ENCODE results near the gene LRMDA. TPM values are rescaled to one million over a fixed set of nuclear protein-coding genes. Genes with fewer than 3 reads are reported as not detected.

LRMDA gene
- total RNA-seq, 1 experiment from 2014 or later = 4.8 TPM

GRCh38 chr10:75417522-75417927 lies 13.9 kb upstream of the LRMDA start:
- no peak for TF ChIP-seq JUND (IDR thresholded peaks at IDR 0.05)
- TF ChIP-seq TCF7L2 (IDR thresholded peaks at IDR 0.05; ENCODE audit: borderline replicate concordance, extremely low read depth, insufficient read depth, insufficient read length) = peak; percentile 28
- H3K4me3 ChIP-seq (replicated peaks in 1 of 2; ENCODE audit: low read depth in 1 of 2, low read length in 2 of 2) = peak overlapping the region in 1 of 2 experiments; percentile 13; a peak in 1 of 4 replicates
- DNase-seq (ENCODE audit: low read depth, low spot score) (no peak), ATAC-seq (peak; percentile 75)
- no peaks in the 10 kb centered on the region for H3K79me2 ChIP-seq (ENCODE audit: insufficient read depth, low read length)
- intact Hi-C loops (cut with micrococcal nuclease) = no loop called here
- peaks cover 9 to 19% of the 10 kb centered on the region in 2 experiments for H3K4me1 ChIP-seq (ENCODE audit: control insufficient read depth in 1 of 2, insufficient read depth in 2 of 2, low read length in 2 of 2)
- H3K9me2 ChIP-seq (ENCODE audit: insufficient read depth) = no peaks in the 10 kb centered on the region
- no peaks in the 10 kb centered on the region for H3K27me3 ChIP-seq (ENCODE audit: insufficient read depth, low read length)
- H2AFZ ChIP-seq (ENCODE audit: low read depth, low read length, poor library complexity, severe bottlenecking) = no peak overlapping the region
- no peaks in the 10 kb centered on the region for H3K36me3 ChIP-seq (ENCODE audit: control insufficient read depth in 1 of 2, insufficient read depth in 2 of 2, low read length in 2 of 2)
- no peaks in the 10 kb centered on the region for H3K9me3 ChIP-seq (ENCODE audit: control insufficient read depth in 1 of 2, insufficient read depth in 1 of 2, low read depth in 1 of 2, low read length in 2 of 2)
- H3K4me2 ChIP-seq (ENCODE audit: low read length) = peak overlapping the region; percentile 67
- ChIA-PET CTCF (interaction anchor here (2.0 kb wide), 1 partner anchor 22 kb away, joined by 6 read pairs; no protein-coding TSS in a partner anchor), POLR2A (no interaction called here), RAD21 (ENCODE audit: low non-redundant PET in 1 of 2, low total read pairs in 2 of 2, uncharacterized antibody in 2 of 2, unreplicated experiment in 2 of 2) (interaction anchor here in 1 of 2 experiments (0.7 kb wide), 1 partner anchor 35 kb away, joined by 3 read pairs; no protein-coding TSS in a partner anchor)
- H3K27ac ChIP-seq (ENCODE audit: low read depth, low read length) = no peak overlapping the region
- no peaks in the 10 kb centered on the region for H4K20me1 ChIP-seq (ENCODE audit: insufficient read depth)
- no peak overlapping the region for H3K9ac ChIP-seq (ENCODE audit: low read length)
- no TSS peak for BruUV-seq (replicated peaks)

- Histone ChIP-seq H3K4me1 (ENCODE audit: control insufficient read depth in 1 of 2, insufficient read depth in 2 of 2, low read length in 2 of 2) (peaks cover 9 to 19% of the 10 kb centered on the region in 2 experiments), H4K20me1 (ENCODE audit: insufficient read depth) (no peaks in the 10 kb centered on the region), H3K9ac (ENCODE audit: low read length) (no peak overlapping the region), H3K79me2 (ENCODE audit: insufficient read depth, low read length) (no peaks in the 10 kb centered on the region), H3K4me2 (ENCODE audit: low read length) (peak overlapping the region; percentile 67; the same call in 1 of the 2 replicates), H3K4me3 (replicated peaks in 1 of 2; ENCODE audit: low read depth in 1 of 2, low read length in 2 of 2) (no peak overlapping the region), H3K27me3 (ENCODE audit: insufficient read depth, low read length) (no peaks in the 10 kb centered on the region), H3K9me3 (ENCODE audit: control insufficient read depth in 1 of 2, insufficient read depth in 1 of 2, low read depth in 1 of 2, low read length in 2 of 2) (no peaks in the 10 kb centered on the region), H2AFZ (ENCODE audit: low read depth, low read length, poor library complexity, severe bottlenecking) (no peak overlapping the region), H3K9me2 (ENCODE audit: insufficient read depth) (no peaks in the 10 kb centered on the region), H3K27ac (ENCODE audit: low read depth, low read length) (no peak overlapping the region), H3K36me3 (ENCODE audit: control insufficient read depth in 1 of 2, insufficient read depth in 2 of 2, low read length in 2 of 2) (no peaks in the 10 kb centered on the region)
- no TSS peak for BruUV-seq (replicated peaks)
- CTCF ChIA-PET = no interaction called here
- DNase-seq (ENCODE audit: low read depth, low spot score) (no peak), ATAC-seq (peak; percentile 49; the same call in 1 of the 2 replicates)
- RAD21 ChIA-PET (ENCODE audit: low non-redundant PET in 1 of 2, low total read pairs in 2 of 2, uncharacterized antibody in 2 of 2, unreplicated experiment in 2 of 2) = no interaction called here
- POLR2A ChIA-PET = no interaction called here
- intact Hi-C loops (cut with micrococcal nuclease) = no loop called here
- TF ChIP-seq ATF3 (IDR thresholded peaks at IDR 0.05) (no peak), CTCF (IDR thresholded peaks at IDR 0.05 in 2 of 3, conservative IDR thresholded peaks at IDR 0.05 in 1 of 3; ENCODE audit: borderline replicate concordance in 1 of 3, insufficient read depth in 1 of 3, low read depth in 2 of 3, low read length in 2 of 3) (no peak), CBX3 (IDR thresholded peaks at IDR 0.05; ENCODE audit: low read depth) (no peak), POLR2AphosphoS5 (IDR thresholded peaks at IDR 0.05; ENCODE audit: low read depth, low read length) (no peak), EZH2phosphoT487 (IDR thresholded peaks at IDR 0.05; ENCODE audit: borderline replicate concordance) (no peak), ZBTB33 (IDR thresholded peaks at IDR 0.05; ENCODE audit: extremely low read depth, insufficient replicate concordance, low read length) (no peak), JUND (IDR thresholded peaks at IDR 0.05) (no peak), ZFX (IDR thresholded peaks at IDR 0.05) (no peak), SIN3A (IDR thresholded peaks at IDR 0.05; ENCODE audit: low read depth) (no peak), TCF7L2 (IDR thresholded peaks at IDR 0.05; ENCODE audit: borderline replicate concordance, extremely low read depth, insufficient read depth, insufficient read length) (no peak), MAX (IDR thresholded peaks at IDR 0.05) (no peak), YY1 (IDR thresholded peaks at IDR 0.05; ENCODE audit: extremely low read depth, insufficient replicate concordance, low read depth, low read length) (no peak)
These were observed 13.1 kb upstream of the LRMDA start for GRCh38 chr10:75418293-75418692.

All from HCT116 (cell line).